Neural crest cell (in vitro differentiated cells): ENCODE measurements around the gene ATP2C2. TPM values are rescaled to one million over a fixed set of nuclear protein-coding genes. Genes with fewer than 3 reads are reported as not detected.
A peak's percentile ranks its signal among the peaks of the same experiment; 100 is the strongest.

Source experiments
- DNase-seq: peaks from one replicate; pipeline ENCODE4 v3.0.0; 2021; ENCODE audit warnings: low read depth, mixed read lengths, low spot score
- H3K27ac Mint-ChIP-seq: one replicate; pipeline ENCODE4 v1.8.0; 2021; ENCODE audit warnings: mild to moderate bottlenecking, mixed read lengths; ENCODE audit not compliant: unreplicated experiment
- H3K27me3 Mint-ChIP-seq: 2 replicates; pipeline ENCODE4 v1.8.0; 2021; ENCODE audit warnings: low read depth, mild to moderate bottlenecking, mixed read lengths
- H3K36me3 Mint-ChIP-seq: 2 replicates; pipeline ENCODE4 v1.8.0; 2021; ENCODE audit warnings: low read depth, mild to moderate bottlenecking, mixed read lengths
- H3K4me1 Mint-ChIP-seq: 2 replicates; pipeline ENCODE4 v1.8.0; 2021; ENCODE audit warnings: mixed read lengths
- H3K4me3 Mint-ChIP-seq: one replicate; pipeline ENCODE4 v1.8.0; 2021; ENCODE audit warnings: mild to moderate bottlenecking, mixed read lengths
- H3K9me3 Mint-ChIP-seq: 2 replicates; pipeline ENCODE4 v1.8.0; 2021; ENCODE audit warnings: mixed read lengths
- CTCF ChIP-seq: fragments of 200-600 bp; sonication (generic); conservative IDR thresholded peaks from 2 replicates; pipeline ENCODE4 v1.5.0; 2021; ENCODE audit warnings: antibody characterized with exemption, mild to moderate bottlenecking
- long read RNA-seq: library from polyadenylated mRNA; unstranded; transcript quantifications from one replicate; pipeline ENCODE4 v2.0.0, GENCODE V29; 2020
- total RNA-seq: library from RNA; stranded (reverse); gene quantifications from 2 replicates; pipeline ENCODE4 v1.2.1, GENCODE V29; 2021

The ATP2C2 gene, protein sequence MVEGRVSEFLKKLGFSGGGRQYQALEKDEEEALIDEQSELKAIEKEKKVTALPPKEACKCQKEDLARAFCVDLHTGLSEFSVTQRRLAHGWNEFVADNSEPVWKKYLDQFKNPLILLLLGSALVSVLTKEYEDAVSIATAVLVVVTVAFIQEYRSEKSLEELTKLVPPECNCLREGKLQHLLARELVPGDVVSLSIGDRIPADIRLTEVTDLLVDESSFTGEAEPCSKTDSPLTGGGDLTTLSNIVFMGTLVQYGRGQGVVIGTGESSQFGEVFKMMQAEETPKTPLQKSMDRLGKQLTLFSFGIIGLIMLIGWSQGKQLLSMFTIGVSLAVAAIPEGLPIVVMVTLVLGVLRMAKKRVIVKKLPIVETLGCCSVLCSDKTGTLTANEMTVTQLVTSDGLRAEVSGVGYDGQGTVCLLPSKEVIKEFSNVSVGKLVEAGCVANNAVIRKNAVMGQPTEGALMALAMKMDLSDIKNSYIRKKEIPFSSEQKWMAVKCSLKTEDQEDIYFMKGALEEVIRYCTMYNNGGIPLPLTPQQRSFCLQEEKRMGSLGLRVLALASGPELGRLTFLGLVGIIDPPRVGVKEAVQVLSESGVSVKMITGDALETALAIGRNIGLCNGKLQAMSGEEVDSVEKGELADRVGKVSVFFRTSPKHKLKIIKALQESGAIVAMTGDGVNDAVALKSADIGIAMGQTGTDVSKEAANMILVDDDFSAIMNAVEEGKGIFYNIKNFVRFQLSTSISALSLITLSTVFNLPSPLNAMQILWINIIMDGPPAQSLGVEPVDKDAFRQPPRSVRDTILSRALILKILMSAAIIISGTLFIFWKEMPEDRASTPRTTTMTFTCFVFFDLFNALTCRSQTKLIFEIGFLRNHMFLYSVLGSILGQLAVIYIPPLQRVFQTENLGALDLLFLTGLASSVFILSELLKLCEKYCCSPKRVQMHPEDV
- 0.16 and 0.30 TPM in 2 replicates for total RNA-seq
- long read RNA-seq, result 0 reads

DNA sequence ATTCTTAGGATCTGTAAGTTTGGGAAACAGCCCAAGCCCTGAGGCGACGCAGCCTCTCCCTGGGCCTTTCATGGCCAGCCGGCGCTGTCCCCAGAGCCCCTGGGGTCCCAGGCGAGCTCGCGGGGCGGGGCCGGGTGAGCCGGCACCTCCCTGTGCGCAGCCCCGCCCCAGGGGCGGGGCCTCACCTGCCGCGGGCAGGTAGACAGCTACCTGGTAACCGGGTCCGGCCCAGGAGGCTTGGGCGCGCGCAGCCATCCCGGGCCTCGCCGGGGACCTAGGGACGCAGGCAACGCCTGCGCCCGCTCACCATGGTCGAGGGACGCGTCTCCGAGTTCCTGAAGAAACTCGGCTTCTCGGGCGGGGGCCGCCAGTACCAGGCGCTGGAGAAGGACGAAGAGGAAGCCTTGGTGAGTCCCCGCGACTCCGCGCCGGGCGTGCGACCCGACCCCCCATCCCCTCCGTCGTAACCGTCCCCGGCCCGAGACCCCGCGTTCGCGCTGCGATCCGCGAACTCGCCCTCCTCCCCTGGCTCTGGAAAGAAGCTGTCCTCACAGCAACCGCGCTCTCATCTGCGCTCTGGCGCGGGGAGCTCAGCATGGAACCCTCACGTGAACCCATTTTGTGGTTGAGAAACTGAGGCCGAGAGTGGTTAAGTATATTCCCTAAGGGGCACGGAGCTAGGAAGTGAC, at the start of gene ATP2C2:
Gene ATP2C2, plus strand, starts transcription at position 231 of the 689 bp plus-strand sequence. Its CDS starts 78 bp downstream, at position 309.
- no peak for TF ChIP-seq CTCF
- Mint-ChIP-seq H3K27ac (no peak within 1 kb of the TSS), H3K9me3 (no peaks in the 10 kb centered on the region), H3K36me3 (no peaks in the 10 kb centered on the region), H3K4me3 (peak within 1 kb of the TSS; percentile 67), H3K4me1 (peaks cover 16% of the 10 kb centered on the region), H3K27me3 (peaks cover 60% of the 10 kb centered on the region)
- no peak for DNase-seq

- Mint-ChIP-seq H3K9me3 (no peaks in the 10 kb centered on the region), H3K27me3 (peaks cover 6% of the 10 kb centered on the region), H3K36me3 (no peaks in the 10 kb centered on the region), H3K4me3 (no peak overlapping the region), H3K27ac (no peak overlapping the region), H3K4me1 (no peaks in the 10 kb centered on the region)
- no peak for TF ChIP-seq CTCF
- no peak for DNase-seq
Measured at GRCh38 chr16:84319146-84319760, 49.1 kb upstream of the ATP2C2 start.

DNA sequence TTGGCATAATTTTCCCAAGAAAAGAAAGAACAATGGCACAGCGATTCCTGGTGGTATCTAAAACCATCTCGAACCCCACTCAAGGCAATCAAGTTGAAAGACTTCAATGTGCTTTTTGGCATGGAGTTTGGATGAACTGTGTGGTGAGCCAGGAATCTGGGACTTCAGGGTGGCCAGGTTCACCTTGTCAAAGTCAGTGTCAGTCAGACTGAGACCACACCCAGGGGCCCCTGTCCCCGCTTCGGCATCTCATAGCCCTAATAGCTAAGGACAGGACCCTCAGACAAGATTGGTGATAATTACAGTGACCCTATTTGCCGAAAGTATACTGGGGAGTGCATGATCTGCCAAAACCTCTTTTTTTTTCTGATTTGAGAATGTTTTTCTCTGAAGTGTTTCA, 47.8 kb upstream of the ATP2C2 start:
- Mint-ChIP-seq H3K27ac (no peak overlapping the region), H3K27me3 (no peaks in the 10 kb centered on the region), H3K9me3 (no peaks in the 10 kb centered on the region), H3K36me3 (no peaks in the 10 kb centered on the region), H3K4me3 (no peak overlapping the region), H3K4me1 (no peaks in the 10 kb centered on the region)
- no peak for DNase-seq
- TF ChIP-seq CTCF, result no peak

GRCh38 chr16:84321932-84322331, 46.4 kb upstream of the ATP2C2 start:
- Mint-ChIP-seq H3K4me3 (no peak overlapping the region), H3K27ac (no peak overlapping the region), H3K36me3 (no peaks in the 10 kb centered on the region), H3K27me3 (no peaks in the 10 kb centered on the region), H3K9me3 (no peaks in the 10 kb centered on the region), H3K4me1 (no peaks in the 10 kb centered on the region)
- TF ChIP-seq CTCF, result no peak
- DNase-seq, result no peak

- H3K36me3 Mint-ChIP-seq, result no peaks in the 10 kb centered on the region
- no peaks in the 10 kb centered on the region for H3K9me3 Mint-ChIP-seq
- DNase-seq, result no peak
- peak overlapping the region; percentile 57 for H3K27ac Mint-ChIP-seq
- no peaks in the 10 kb centered on the region for H3K4me1 Mint-ChIP-seq
- TF ChIP-seq CTCF, result no peak
- H3K27me3 Mint-ChIP-seq, result no peaks in the 10 kb centered on the region
- no peak overlapping the region for H3K4me3 Mint-ChIP-seq
Measured at GRCh38 chr16:84322749-84323148, 45.6 kb upstream of the ATP2C2 start.
